Stimulated activated naive CD8-positive, alpha-beta T cell treated with anti-CD3 and anti-CD28 coated beads, Interleukin-15, amount 100 ng/mL, for 72 hours (primary cell): ENCODE data around the gene NYAP2.

ENCODE experiments used
- ATAC-seq: fragments of 150-1000 bp; cut with Tn5 transposase; 2 replicates; pipeline ENCODE4 v1.10.0; 2021; ENCODE audit warnings: mild to moderate bottlenecking, moderate library complexity
- DNase-seq, 2 donors: peaks; one replicate each; pipeline ENCODE4 v3.0.0; 2021 to 2022
- H3K27ac Mint-ChIP-seq, 2 donors: one replicate each; pipeline ENCODE4 v1.8.0; 2022; ENCODE audit warnings: mild to moderate bottlenecking in 2 of 2, mixed read lengths in 2 of 2, moderate library complexity in 2 of 2
- H3K27me3 Mint-ChIP-seq: one replicate; pipeline ENCODE4 v1.8.0; 2022; ENCODE audit warnings: mixed read lengths
- H3K4me1 Mint-ChIP-seq: one replicate; pipeline ENCODE4 v1.8.0; 2022; ENCODE audit warnings: mild to moderate bottlenecking, mixed read lengths
- H3K4me3 Mint-ChIP-seq, 2 donors: one replicate each; pipeline ENCODE4 v1.8.0; 2022; ENCODE audit warnings: mild to moderate bottlenecking in 2 of 2, mixed read lengths in 2 of 2, moderate library complexity in 1 of 2
- H3K9me3 Mint-ChIP-seq, 2 donors: one replicate each; pipeline ENCODE4 v1.8.0; 2022; ENCODE audit warnings: mixed read lengths in 2 of 2

Gene NYAP2

GRCh38 chr2:225399504-225399903, at the start of gene NYAP2:
NYAP2 (plus strand) TSS chr2:225399710; CDS start chr2:225408881, 9,171 bp downstream.
- no peak within 1 kb of the TSS for H3K4me3 Mint-ChIP-seq
- H3K9me3 Mint-ChIP-seq = no peaks in the 10 kb centered on the region

GRCh38 chr2:225353579-225354085, 45.9 kb upstream of the NYAP2 start:
- no peak overlapping the region for H3K4me3 Mint-ChIP-seq

More at GRCh38 chr2:225399504-225399903, at the start of gene NYAP2:
- Mint-ChIP-seq H3K27me3 (peaks cover 17% of the 10 kb centered on the region), H3K27ac (no peak within 1 kb of the TSS), H3K4me1 (no peaks in the 10 kb centered on the region)
- ATAC-seq (no peak), DNase-seq (no peak)

GRCh38 chr2:225354281-225354774, 45.2 kb upstream of the NYAP2 start:
- Mint-ChIP-seq H3K4me1 (no peaks in the 10 kb centered on the region), H3K4me3 (no peak overlapping the region), H3K27ac (peak overlapping the region in 1 of 2 donors; percentile 30), H3K9me3 (no peaks in the 10 kb centered on the region), H3K27me3 (peaks cover 24% of the 10 kb centered on the region)
- ATAC-seq (peak; percentile 53), DNase-seq (no peak)

More at GRCh38 chr2:225353579-225354085, 45.9 kb upstream of the NYAP2 start:
- peaks cover 24% of the 10 kb centered on the region for H3K27me3 Mint-ChIP-seq
- H3K27ac Mint-ChIP-seq = no peak overlapping the region
- H3K4me1 Mint-ChIP-seq = no peaks in the 10 kb centered on the region
- H3K9me3 Mint-ChIP-seq = no peaks in the 10 kb centered on the region
- DNase-seq = no peak
- no peak for ATAC-seq

- Mint-ChIP-seq H3K27me3 (peaks cover 24% of the 10 kb centered on the region), H3K4me3 (no peak overlapping the region)
These were observed 43.7 kb upstream of the NYAP2 start for GRCh38 chr2:225355788-225356187.

GRCh38 chr2:225366731-225367130, 32.8 kb upstream of the NYAP2 start:
- no peak for ATAC-seq
- peaks cover 20% of the 10 kb centered on the region for H3K27me3 Mint-ChIP-seq
- H3K4me1 Mint-ChIP-seq = no peaks in the 10 kb centered on the region
- no peak overlapping the region for H3K27ac Mint-ChIP-seq
- no peak overlapping the region for H3K4me3 Mint-ChIP-seq
- no peaks in the 10 kb centered on the region for H3K9me3 Mint-ChIP-seq
- no peak for DNase-seq

More at GRCh38 chr2:225355788-225356187, 43.7 kb upstream of the NYAP2 start:
- DNase-seq (no peak), ATAC-seq (no peak)
- H3K4me1 Mint-ChIP-seq = no peaks in the 10 kb centered on the region
- no peak overlapping the region for H3K27ac Mint-ChIP-seq
- no peaks in the 10 kb centered on the region for H3K9me3 Mint-ChIP-seq

DNA sequence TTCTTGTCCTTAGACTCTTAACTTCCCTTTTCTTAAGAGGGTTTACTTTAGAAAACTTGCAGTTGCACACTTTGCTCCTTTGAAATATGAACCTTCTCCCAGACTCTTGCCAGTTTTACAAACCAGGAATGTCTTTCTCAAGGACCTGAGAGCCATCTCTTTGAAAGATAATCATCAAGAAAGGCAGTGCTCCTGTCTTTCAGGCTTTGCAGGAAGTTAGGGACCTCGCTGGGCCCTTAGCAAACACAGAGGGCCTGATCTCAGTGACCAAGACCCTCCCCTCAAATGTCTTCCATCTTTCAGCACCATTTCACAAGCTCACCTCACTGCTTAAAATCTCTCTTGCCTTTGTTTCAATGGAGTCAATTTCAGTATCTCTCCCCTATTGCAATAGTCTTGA, 32.0 kb upstream of the NYAP2 start:
- H3K9me3 Mint-ChIP-seq = no peaks in the 10 kb centered on the region
- H3K4me3 Mint-ChIP-seq = no peak overlapping the region
- H3K27ac Mint-ChIP-seq = no peak overlapping the region
- DNase-seq (no peak), ATAC-seq (no peak)
- H3K4me1 Mint-ChIP-seq = no peaks in the 10 kb centered on the region
- H3K27me3 Mint-ChIP-seq = peaks cover 20% of the 10 kb centered on the region

DNA sequence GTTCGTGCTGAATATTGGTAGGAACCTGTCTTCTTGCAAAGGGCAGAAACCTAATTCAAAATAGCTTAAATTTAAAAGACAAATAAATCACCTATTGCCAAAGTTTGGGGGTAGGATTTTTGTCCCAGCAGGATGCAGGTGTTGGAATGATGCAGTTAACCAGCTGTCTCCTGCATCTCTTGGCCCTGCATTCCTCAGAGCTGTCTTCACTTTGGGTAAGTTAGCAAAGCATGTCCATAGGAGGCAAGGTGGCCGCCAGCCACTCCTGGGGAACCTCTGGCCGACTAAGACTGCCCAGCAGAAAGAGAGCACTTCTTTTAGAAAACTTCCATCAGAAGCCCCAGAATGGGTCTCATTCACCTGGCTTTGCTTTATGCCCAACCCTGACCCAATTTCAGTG, 20.5 kb upstream of the NYAP2 start:
- no peak overlapping the region for H3K4me3 Mint-ChIP-seq
- no peaks in the 10 kb centered on the region for H3K4me1 Mint-ChIP-seq
- peaks cover 9% of the 10 kb centered on the region for H3K27me3 Mint-ChIP-seq
- no peak overlapping the region for H3K27ac Mint-ChIP-seq
- ATAC-seq (no peak), DNase-seq (no peak)
- H3K9me3 Mint-ChIP-seq = peaks cover 0 to 14% of the 10 kb centered on the region in 2 donors

DNA sequence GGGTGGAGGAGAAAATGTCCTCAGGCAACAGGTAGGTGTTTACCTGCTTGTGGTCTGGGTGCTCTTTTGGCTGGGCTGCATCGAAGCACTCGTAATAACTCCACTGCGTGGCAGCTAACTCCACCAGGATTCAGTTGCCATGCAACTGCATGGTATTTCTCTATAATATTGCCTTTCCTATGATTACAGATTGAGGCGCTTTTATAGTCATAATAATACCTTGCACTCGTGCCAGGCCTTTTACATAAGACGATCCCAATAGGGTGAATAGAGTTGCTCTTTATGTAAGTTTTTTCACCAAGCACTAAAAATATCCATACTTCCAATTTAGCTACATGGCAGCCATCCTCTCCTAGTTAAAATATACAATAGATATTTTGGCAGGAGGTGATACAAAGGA, 19.7 kb upstream of the NYAP2 start:
- DNase-seq (no peak), ATAC-seq (no peak)
- Mint-ChIP-seq H3K9me3 (peaks cover 3 to 14% of the 10 kb centered on the region in 2 donors), H3K27me3 (peaks cover 9% of the 10 kb centered on the region), H3K4me3 (no peak overlapping the region), H3K27ac (peak overlapping the region in 1 of 2 donors; percentile 55), H3K4me1 (no peaks in the 10 kb centered on the region)

DNA sequence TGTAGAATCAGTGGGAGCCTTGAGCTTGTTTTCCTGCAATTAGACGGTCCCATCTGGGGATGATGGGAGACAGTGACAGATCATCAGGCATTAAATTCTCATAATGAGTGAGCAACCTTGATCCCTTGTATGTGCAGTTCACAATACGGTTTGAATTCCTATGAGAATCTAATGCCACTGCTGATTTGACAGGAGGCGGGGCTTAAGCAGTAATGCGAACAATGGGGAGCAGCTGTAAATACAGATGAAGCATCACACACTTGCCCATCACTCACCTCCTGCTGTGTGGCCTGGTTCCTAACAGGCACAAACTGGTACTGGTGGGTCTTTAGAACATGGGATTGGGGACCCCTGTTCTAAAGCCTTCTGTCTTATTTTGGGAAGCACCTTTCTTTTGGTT, 17.9 kb upstream of the NYAP2 start:
- H3K27me3 Mint-ChIP-seq = peaks cover 9% of the 10 kb centered on the region

DNA sequence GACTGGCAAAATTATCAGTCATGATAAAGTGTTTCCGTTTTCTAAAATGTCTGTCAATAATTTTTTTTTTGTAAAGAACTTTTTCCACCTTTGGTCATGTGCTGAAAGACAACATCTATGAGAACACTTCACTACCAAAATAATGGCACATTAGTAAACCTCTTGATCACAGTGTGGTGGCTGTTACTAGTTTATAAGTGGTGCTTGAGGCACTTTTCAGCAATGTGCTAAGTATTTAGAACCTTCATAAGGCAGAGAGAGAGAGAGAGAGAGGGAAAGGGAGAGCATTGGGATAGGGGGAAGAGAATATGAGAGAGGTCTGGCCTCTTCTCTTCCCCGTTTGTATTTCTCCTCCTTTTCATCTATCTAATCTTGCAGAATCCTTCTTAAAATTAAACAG, 1.1 kb upstream of the NYAP2 start:
- peaks cover 11% of the 10 kb centered on the region for H3K27me3 Mint-ChIP-seq
- H3K4me3 Mint-ChIP-seq = no peak overlapping the region

More for the DNA sequence above, 17.9 kb upstream of the NYAP2 start:
- Mint-ChIP-seq H3K4me1 (no peaks in the 10 kb centered on the region), H3K4me3 (no peak overlapping the region), H3K27ac (no peak overlapping the region), H3K9me3 (peaks cover 4 to 14% of the 10 kb centered on the region in 2 donors)
- no peak for ATAC-seq
- DNase-seq = no peak

GRCh38 chr2:225400060-225400511, 576 bp downstream of the NYAP2 start:
- no peak overlapping the region for H3K27ac Mint-ChIP-seq
- no peaks in the 10 kb centered on the region for H3K9me3 Mint-ChIP-seq
- no peak for DNase-seq
- H3K4me1 Mint-ChIP-seq = no peaks in the 10 kb centered on the region
- no peak for ATAC-seq
- peaks cover 21% of the 10 kb centered on the region for H3K27me3 Mint-ChIP-seq
- no peak overlapping the region for H3K4me3 Mint-ChIP-seq

More for the DNA sequence above, 1.1 kb upstream of the NYAP2 start:
- Mint-ChIP-seq H3K27ac (no peak overlapping the region), H3K4me1 (no peaks in the 10 kb centered on the region), H3K9me3 (no peaks in the 10 kb centered on the region)
- ATAC-seq (no peak), DNase-seq (no peak)

DNA sequence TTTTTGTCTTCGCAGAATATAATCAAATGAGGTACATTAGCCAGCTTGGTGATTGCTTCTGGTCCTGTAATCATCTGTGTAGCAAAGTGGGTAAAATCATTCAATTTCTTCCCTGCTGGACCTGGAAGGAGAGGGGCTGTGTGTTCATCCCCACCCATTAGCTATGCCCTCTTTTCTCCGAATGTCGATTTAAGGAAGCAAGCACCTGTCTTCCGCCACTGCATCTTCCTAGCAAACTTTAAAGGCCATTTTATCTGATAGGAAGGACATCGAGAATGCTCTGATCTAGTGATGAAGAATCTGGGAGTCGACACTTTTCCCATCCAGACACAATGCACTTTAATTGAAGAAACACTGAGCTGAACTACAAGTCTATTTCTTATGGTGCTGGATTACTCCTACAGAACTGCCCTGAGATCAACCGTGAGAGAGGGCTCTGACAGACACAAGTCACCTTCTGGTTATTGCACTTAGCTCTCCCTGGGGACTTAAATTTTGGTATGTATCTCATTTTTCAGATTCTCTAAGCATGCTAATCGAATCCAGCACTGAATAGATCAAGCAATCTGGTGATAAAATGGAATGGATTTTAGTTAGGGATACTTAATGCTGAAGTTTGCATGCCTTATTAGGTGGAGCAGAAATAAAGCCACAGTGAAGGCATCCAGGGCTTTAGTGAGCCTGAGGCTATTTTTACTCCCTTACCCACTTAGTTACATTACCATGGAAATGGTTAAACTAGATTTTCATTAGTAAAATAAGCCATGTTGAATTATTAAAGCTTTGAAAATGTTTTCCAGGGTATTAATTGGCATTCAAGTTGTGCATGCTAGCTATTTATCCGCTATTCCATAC, 1.3 kb downstream of the NYAP2 start:
- Mint-ChIP-seq H3K27me3 (peaks cover 21% of the 10 kb centered on the region), H3K27ac (no peak overlapping the region), H3K4me1 (no peaks in the 10 kb centered on the region), H3K9me3 (no peaks in the 10 kb centered on the region), H3K4me3 (no peak overlapping the region)
- ATAC-seq = no peak
- DNase-seq = no peak

GRCh38 chr2:225402210-225402776, 2.8 kb downstream of the NYAP2 start:
- Mint-ChIP-seq H3K27ac (no peak overlapping the region), H3K4me3 (no peak overlapping the region), H3K9me3 (no peaks in the 10 kb centered on the region), H3K27me3 (peaks cover 21% of the 10 kb centered on the region), H3K4me1 (no peaks in the 10 kb centered on the region)
- DNase-seq = no peak
- no peak for ATAC-seq

- Mint-ChIP-seq H3K27me3 (peaks cover 8% of the 10 kb centered on the region), H3K9me3 (no peaks in the 10 kb centered on the region), H3K4me1 (no peaks in the 10 kb centered on the region)
These were observed 11.9 kb downstream of the NYAP2 start for GRCh38 chr2:225411452-225411851.

DNA sequence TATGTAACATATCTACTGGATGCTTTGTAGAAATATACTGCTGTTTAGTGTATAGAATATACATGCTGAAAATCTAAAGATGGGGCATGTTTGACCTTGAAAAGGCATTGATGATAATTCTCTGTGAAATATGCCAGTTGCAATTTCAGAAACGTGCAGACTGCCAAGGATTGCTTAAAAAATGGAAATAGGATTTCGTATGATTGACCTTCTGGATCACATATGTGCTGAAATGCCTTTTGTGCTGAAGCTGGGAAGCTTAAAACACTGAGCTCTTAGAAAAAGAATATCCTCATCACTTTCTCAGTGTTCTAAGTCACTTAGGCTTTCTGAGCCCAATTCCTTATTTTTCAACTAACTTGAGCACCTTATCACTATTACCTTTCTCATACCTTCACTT, 14.3 kb downstream of the NYAP2 start:
- no peak for DNase-seq
- Mint-ChIP-seq H3K27ac (no peak overlapping the region), H3K9me3 (no peaks in the 10 kb centered on the region), H3K27me3 (peaks cover 8% of the 10 kb centered on the region), H3K4me1 (no peaks in the 10 kb centered on the region), H3K4me3 (no peak overlapping the region)
- no peak for ATAC-seq

More at GRCh38 chr2:225411452-225411851, 11.9 kb downstream of the NYAP2 start:
- no peak for ATAC-seq
- Mint-ChIP-seq H3K27ac (no peak overlapping the region), H3K4me3 (no peak overlapping the region)
- DNase-seq = no peak

DNA sequence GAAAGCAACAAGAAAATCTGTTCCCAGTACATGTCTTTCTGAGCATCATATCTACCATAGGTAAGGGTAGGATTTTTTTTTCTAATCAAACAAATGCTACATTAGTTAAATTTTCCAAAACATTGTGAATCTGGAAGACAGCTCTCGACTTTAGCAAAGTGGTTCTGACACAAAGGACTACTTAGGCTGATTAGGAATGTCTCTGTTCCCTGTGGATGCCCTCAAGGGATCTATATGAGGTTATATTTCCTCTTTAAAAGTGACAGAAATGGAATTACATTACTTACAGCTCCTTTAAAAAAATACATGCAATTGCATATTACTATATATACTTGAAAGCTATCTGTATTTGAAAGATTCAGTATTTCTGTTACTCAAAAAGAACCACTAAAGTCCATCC, 15.4 kb downstream of the NYAP2 start:
- Mint-ChIP-seq H3K4me1 (no peaks in the 10 kb centered on the region), H3K9me3 (no peaks in the 10 kb centered on the region), H3K27me3 (peaks cover 8% of the 10 kb centered on the region), H3K27ac (no peak overlapping the region), H3K4me3 (no peak overlapping the region)
- DNase-seq = no peak
- ATAC-seq = no peak
